Middle frontal gyrus (tissue), 1 donor: ENCODE measurements around the gene ELANE.
"Not testable (repeated sequence)": the region's sequence is repeated elsewhere in the genome, so short reads cannot be mapped to it uniquely, and the experiment has no call there.

Experiments
- DNase-seq: peaks from one replicate; pipeline ENCODE4 v3.0.0-alpha.2; 2015; ENCODE audit warnings: low spot score; ENCODE audit errors: extremely low spot score

Gene ELANE

DNA sequence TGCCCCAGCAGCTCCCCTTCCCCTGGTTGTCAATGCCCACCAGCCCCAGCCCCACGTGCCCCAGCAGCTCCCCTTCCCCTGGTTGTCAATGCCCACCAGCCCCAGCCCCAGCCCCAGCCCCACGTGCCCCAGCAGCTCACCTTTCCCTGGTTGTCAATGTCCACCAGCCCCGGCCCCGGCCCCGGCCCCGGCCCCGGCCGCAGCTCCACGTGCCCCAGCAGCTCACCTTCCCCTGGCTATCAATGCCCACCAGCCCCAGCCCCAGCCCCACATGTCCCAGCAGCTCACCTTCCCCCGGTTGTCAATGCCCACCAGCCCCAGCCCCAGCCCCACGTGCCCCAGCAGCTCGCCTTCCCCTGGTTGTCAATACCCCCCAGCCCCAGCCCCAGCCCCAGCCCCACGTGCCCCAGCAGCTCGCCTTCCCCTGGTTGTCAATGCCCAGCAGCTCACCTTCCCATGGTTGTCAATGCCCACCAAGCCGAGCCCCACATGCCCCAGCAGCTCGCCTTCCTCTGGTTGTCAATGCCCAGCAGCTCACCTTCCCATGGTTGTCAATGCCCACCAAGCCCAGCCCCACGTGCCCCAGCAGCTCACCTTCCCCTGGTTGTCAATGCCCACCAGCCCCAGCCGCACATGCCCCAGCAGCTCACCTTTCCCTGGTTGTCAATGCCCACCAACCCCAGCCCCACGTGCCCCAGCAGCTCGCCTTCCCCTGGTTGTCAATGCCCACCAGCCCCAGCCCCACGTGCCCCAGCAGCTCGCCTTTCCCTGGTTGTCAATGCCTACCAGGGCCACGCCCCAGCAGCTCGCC, 26.9 kb downstream of the ELANE start:
- not testable (repeated sequence) for DNase-seq

- DNase-seq: no peak
Observed at GRCh38 chr19:879711-880438, 27.8 kb downstream of the ELANE start.

- no peak for DNase-seq
Observed at GRCh38 chr19:881385-882071, 29.4 kb downstream of the ELANE start.

- no peak for DNase-seq
Observed at GRCh38 chr19:882871-883497, 30.9 kb downstream of the ELANE start.

DNA sequence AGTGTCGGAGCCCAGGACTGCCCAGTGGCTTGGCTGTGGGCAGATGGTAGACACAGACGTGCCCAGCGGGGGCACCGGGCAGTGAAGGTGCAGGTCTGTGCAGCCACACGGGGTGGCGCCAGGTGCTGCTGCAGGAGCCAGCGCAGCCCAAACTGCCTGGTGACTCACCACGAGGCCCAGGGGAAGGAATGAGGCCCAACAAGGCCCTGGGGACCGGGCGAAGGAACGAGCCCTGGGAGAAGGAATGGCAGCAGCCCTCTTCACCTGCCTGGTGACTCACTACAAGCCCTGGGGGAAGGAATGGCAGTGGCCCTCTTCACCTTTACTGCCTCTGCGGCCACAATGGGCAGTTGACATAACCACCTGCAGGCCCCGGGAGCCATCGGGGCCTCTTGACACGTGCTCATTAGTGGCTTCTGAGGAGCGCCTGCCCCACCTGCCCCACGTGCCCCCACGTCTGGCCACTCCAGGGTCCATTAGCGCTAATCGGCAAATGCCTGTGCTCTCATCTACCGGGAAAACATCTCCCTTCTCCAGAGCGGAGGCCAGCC, 31.6 kb downstream of the ELANE start:
- no peak for DNase-seq

DNA sequence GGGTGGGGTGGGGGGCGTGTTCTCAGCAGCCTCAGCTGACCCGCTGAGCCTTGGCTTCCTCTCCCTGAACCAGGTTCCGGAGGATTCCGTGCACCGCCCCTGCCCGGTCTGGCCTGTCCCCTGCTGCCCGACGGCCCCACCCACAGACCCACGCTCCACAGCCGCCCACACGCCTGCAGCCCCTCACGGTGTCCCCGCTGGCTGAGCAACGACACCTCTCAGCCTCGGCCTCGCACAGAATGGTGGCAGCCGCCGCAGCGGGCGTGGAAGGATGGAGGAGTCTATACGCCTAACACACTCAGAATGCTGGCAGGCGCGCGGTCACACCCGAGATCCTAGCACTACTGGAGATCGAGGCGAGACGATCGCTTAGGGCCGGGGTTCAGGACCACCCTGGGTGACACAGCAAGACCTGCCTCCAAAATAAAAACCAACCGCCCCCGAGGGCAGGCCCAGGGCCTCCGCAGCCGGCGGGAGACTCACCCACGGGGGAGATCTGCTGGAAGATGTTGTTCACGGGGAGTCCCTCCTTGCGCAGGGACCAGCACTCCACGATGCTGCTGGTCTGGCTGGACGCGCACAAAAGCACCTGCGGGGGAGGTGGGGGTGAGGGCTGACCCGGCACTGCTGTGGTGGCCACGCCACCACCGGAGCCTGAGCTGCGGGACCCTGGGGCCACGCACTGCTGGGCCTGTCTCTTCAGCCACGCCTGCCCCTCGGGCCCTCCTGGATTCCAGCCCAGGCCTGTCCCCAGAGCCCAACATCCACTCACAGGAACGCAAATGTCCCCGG, 32.5 kb downstream of the ELANE start:
- no peak for DNase-seq

GRCh38 chr19:885536-886224, 33.6 kb downstream of the ELANE start:
- DNase-seq: no peak

- DNase-seq: no peak
Observed at GRCh38 chr19:887072-887471, 35.0 kb downstream of the ELANE start.

- no peak for DNase-seq
Observed at GRCh38 chr19:887599-887998, 35.5 kb downstream of the ELANE start.

GRCh38 chr19:888581-889385, 36.7 kb downstream of the ELANE start:
- DNase-seq: no peak

DNA sequence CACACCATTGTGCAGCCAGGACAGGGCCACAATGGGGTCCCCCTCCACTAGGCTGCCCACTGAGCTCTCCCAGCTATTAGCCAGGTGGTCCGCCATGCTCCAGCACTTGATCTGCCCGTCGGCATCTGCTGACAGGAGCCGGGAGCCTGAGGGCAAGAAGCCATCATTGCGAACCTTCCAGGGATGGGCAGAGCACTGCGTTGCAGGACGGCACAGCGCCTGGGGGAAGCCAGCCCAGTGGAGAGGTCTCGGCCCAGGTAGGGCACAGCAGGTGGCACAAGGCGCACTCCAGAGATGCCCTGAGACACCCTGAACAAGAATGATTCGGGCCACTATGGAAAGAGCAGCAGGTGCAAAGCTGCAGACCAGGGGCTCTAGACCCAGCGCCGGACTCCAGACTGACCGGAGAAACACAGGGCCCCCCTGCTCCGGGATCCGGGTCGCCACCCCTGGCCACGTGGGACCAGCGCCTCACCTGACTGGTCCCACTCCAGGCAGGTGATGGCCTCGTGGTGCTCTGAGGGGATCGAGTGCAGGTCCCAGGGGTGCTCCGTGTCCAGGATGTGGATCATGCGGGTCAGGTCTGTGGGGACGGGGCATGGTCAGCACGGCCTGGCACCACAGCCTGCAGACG, 37.7 kb downstream of the ELANE start:
- DNase-seq: no peak

- no peak for DNase-seq
Observed at GRCh38 chr19:890831-891230, 38.7 kb downstream of the ELANE start.

- not testable (repeated sequence) for DNase-seq
Observed at GRCh38 chr19:891421-892200, 39.5 kb downstream of the ELANE start.

GRCh38 chr19:892243-892893, 40.3 kb downstream of the ELANE start:
- DNase-seq: no peak

GRCh38 chr19:892894-893689, 41.0 kb downstream of the ELANE start, which contains the start of the genes MED16 and RNU6-9:
MED16 (minus strand) TSS chr19:893187; CDS start chr19:891131, 2,056 bp downstream.
RNU6-9 (plus strand) TSS chr19:893484.
- DNase-seq: peak; percentile 87

DNA sequence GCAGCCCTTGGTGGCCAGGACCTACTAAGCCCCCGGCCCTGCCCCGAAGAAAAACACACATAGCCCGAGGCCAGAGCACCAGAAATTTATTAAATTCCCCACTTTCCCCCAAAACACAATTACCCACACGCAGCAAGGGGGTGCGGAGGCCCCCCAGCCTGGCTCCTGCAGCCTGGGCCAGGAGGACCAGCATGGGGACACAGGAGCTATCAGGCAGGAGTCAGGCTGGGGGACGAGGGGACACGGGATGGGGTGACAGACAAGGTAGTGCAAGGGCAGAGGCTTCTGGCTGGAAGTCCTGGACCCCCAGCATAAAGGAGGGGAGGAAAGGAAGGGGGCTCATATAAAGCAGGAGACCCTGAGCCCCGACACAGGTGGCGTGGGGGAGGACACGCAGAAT, 44.3 kb downstream of the ELANE start:
- DNase-seq: no peak
